ENCODE results near the gene TRAPPC5.

Gene TRAPPC5

DNA sequence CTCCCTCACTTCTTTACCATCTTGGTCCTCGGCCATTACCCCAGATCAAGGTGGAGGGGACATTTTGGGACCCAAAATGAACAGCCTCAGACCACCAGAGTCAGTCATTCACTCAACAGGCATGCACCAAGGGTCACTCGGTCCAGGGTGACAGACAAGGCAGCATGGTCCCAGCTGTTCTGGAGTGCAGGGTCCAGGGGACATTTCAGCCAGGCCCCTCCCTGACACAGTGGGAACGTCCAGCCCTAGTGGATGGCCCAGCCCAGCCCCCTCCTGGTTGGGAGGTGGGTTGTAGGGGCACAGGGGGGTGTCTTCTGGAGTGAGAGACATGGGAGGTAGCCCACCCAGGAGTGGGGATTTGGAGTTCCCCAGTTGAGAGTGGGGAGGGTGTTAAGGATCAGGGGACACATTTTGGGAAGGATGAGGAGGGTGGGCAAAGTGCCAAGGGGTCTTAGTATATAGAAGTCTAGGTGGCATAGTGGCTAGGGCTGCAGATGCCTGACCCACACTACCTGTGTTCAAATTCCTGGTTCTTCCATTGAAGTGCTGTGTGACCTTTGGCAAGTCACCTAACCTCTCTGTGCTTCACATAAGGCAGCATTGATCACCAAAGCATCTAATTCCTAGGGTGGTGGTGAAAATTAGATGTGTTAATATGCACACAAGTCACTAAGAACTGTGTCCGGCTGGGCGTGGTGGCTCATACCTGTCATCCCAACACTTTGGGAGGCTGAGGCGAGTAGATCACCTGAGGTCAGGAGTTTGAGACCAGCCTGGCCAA lies 23.8 kb downstream of the TRAPPC5 start:
- Histone ChIP-seq H3K36me3 (ENCODE audit: control insufficient read depth, insufficient read depth, low read length) (no peaks in the 10 kb centered on the region), H3K9me3 (ENCODE audit: control insufficient read depth, low read length) (no peaks in the 10 kb centered on the region), H3K27ac (ENCODE audit: low read depth, low read length, severe bottlenecking) (no peak overlapping the region), H3K4me3 (ENCODE audit: extremely low read depth, insufficient read depth, low read length, poor library complexity, severe bottlenecking) (no peak overlapping the region), H3K4me1 (ENCODE audit: control insufficient read depth, insufficient read depth, low read length, poor library complexity, severe bottlenecking) (no peaks in the 10 kb centered on the region)
- 80 to 84% methylated on average over 6 of the region's 6 CpGs for WGBS, 2 experiments (ENCODE audit: insufficient coverage in 2 of 2)

DNA sequence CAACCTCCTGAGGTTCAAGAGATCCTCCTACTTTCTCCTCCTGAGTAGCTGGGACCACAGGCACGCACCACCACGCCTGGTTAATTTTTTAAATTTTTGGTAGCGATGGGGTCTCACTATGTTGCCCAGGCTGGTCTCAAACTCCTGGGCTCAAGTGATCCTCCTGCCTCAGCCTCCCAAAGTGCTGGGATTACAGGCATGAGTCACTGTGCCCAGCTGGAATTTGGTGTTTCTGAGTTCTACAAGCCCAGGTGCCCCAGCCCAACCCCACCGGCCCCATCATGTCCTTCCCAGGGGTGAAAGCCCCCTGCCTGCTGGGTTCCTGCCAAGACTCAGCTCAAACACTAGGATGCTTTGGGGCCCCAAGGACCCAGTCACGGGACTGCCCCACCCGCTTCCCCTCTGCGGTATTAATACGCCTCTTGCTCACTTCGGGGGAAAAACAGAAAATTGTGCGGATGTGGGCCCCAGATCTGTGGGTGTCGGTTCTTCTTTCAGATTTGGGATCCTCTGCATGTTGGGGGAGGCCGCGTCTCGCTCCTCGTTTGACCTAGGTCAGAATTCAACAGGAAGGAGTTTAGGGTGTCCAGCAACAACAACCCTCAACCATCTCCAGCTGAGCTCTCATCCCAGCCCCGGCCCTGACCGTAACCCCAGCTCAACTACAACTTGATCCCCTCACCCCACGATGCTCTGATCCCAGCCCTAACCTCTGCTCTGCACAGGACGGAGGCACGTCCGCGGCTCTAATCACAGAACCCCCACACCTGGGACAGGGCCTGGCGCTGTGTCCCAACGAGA lies 25.0 kb downstream of the TRAPPC5 start:
- WGBS, 2 experiments (ENCODE audit: insufficient coverage in 2 of 2), result 82 to 83% methylated on average over 11 to 16 of the region's 24 CpGs
- no peaks in the 10 kb centered on the region for H3K36me3 ChIP-seq (ENCODE audit: control insufficient read depth, insufficient read depth, low read length)
- H3K4me3 ChIP-seq (ENCODE audit: extremely low read depth, insufficient read depth, low read length, poor library complexity, severe bottlenecking), result no peak overlapping the region
- no peak overlapping the region for H3K27ac ChIP-seq (ENCODE audit: low read depth, low read length, severe bottlenecking)
- H3K4me1 ChIP-seq (ENCODE audit: control insufficient read depth, insufficient read depth, low read length, poor library complexity, severe bottlenecking), result no peaks in the 10 kb centered on the region
- H3K9me3 ChIP-seq (ENCODE audit: control insufficient read depth, low read length), result no peaks in the 10 kb centered on the region

DNA sequence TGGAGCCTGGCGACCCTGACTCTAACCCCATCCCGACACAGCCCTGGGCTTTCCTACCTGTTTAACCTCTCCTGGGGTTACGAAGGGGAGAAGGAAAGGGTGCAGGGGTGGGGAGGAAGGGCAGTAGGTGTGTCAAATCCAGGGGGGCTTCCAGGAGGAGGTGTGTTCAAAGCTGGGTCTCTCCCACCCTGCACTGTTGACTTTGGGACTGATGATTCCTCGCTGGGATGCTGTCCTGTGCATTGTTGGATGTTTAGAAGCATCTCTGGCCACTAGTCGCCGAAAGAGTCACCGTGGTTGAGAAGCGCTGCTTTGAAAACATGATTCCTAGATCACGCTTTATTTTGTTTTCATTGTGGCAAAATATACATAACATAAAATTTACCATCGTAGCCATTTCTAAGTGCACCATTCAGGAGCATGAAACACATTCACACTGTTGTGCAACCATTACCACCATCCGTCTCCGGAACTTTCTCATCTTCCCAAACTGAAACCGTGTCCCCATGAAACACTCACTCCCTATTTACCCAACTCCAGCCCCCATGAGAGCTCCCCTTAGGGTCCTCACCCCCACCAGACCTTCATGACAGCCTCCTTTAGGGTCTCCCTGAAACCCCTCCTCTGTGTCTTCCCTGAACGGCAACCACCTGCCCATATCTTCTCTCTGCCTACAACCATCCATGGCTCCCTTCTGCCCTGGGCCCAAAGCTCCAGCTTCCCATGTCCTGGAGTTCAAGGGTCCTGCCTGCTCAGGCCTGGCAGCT lies 25.7 kb downstream of the TRAPPC5 start:
- Histone ChIP-seq H3K4me1 (ENCODE audit: control insufficient read depth, insufficient read depth, low read length, poor library complexity, severe bottlenecking) (no peaks in the 10 kb centered on the region), H3K36me3 (ENCODE audit: control insufficient read depth, insufficient read depth, low read length) (no peaks in the 10 kb centered on the region), H3K4me3 (ENCODE audit: extremely low read depth, insufficient read depth, low read length, poor library complexity, severe bottlenecking) (no peak overlapping the region), H3K27ac (ENCODE audit: low read depth, low read length, severe bottlenecking) (no peak overlapping the region), H3K9me3 (ENCODE audit: control insufficient read depth, low read length) (no peaks in the 10 kb centered on the region)
- WGBS, 2 experiments (ENCODE audit: insufficient coverage in 2 of 2), result 85 to 90% methylated on average over 10 to 11 of the region's 14 CpGs

DNA sequence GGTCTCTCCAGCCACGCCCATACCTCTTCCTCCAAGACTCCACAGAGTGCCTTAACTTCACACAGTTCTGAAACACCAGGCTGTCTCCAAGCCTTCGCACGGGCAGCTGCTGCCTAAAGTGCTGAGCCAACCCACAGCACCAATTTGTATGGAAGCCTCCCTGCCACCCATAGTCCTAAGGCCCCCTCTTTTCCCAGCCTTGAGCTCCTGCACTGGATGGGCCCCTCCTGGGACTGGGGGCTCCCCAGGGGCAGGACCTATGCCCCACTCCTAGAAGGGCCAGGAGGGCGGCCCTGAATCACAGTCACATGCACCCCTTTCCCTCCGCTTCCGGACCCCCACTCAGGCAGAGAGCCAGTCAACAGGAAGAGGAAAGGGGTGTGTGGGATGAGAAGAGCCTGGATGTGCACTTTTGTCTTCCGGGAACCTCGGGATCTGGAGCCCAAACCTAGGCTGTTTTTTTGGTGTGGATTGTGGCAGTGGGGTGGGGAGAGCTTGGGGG lies 26.4 kb downstream of the TRAPPC5 start:
- 55 to 72% methylated on average over 3 to 4 of the region's 8 CpGs for WGBS, 2 experiments (ENCODE audit: insufficient coverage in 2 of 2)
- H3K4me3 ChIP-seq (ENCODE audit: extremely low read depth, insufficient read depth, low read length, poor library complexity, severe bottlenecking), result no peak overlapping the region
- no peaks in the 10 kb centered on the region for H3K9me3 ChIP-seq (ENCODE audit: control insufficient read depth, low read length)
- no peaks in the 10 kb centered on the region for H3K36me3 ChIP-seq (ENCODE audit: control insufficient read depth, insufficient read depth, low read length)
- no peak overlapping the region for H3K27ac ChIP-seq (ENCODE audit: low read depth, low read length, severe bottlenecking)
- H3K4me1 ChIP-seq (ENCODE audit: control insufficient read depth, insufficient read depth, low read length, poor library complexity, severe bottlenecking), result no peaks in the 10 kb centered on the region

DNA sequence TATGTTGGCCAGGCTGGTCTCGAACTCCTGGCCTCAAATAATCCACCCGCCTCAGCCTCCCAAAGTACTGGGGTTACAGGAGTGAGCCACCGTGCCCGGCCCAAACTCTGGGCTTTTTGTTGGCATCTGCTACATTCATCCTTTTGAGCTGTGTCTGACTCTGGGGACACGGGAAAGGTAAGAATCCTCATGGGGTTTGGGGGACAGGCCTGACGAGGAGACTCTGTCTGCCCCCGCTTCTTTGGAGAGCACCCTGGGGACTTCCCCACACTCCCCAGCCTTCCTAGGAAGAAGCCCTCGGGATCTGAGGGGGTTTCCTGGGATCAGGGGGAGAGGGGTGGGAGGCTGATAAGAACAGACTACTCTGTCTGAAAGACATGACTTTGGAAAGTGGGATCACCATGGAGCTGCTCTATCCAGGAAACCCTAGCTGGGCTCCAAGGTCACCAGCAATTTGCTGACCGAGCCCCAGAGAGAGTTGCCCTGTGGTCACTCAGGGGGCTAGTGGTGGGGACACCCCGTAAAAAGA lies 29.4 kb downstream of the TRAPPC5 start:
- H3K27ac ChIP-seq (ENCODE audit: low read depth, low read length, severe bottlenecking), result no peak overlapping the region
- H3K36me3 ChIP-seq (ENCODE audit: control insufficient read depth, insufficient read depth, low read length), result no peaks in the 10 kb centered on the region
- 81 to 90% methylated on average over 6 to 8 of the region's 10 CpGs for WGBS, 2 experiments (ENCODE audit: insufficient coverage in 2 of 2)
- H3K4me1 ChIP-seq (ENCODE audit: control insufficient read depth, insufficient read depth, low read length, poor library complexity, severe bottlenecking), result no peaks in the 10 kb centered on the region
- no peaks in the 10 kb centered on the region for H3K9me3 ChIP-seq (ENCODE audit: control insufficient read depth, low read length)
- H3K4me3 ChIP-seq (ENCODE audit: extremely low read depth, insufficient read depth, low read length, poor library complexity, severe bottlenecking), result no peak overlapping the region

DNA sequence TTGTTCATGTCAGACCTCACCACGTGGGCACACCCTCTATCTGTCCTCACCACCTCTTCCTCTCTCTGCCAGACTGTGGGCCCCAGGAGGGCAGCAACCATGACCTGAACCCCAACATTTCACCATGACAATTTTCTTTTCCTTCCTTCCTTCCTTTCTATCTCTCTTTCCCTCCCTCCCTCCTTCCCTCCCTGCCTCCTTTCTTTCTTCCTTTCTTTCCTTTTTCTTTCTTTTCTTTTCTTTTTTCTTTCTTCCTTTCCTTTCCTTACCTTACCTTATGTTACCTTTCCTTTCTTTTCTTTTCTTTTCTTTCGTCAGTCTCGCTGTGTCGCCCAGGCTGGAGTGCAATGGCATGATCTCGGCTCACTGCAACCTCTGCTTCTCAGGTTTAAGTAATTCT lies 30.0 kb downstream of the TRAPPC5 start:
- H3K4me3 ChIP-seq (ENCODE audit: extremely low read depth, insufficient read depth, low read length, poor library complexity, severe bottlenecking), result no peak overlapping the region
- 80 to 88% methylated on average over 5 of the region's 5 CpGs for WGBS, 2 experiments (ENCODE audit: insufficient coverage in 2 of 2)
- H3K27ac ChIP-seq (ENCODE audit: low read depth, low read length, severe bottlenecking), result no peak overlapping the region
- H3K9me3 ChIP-seq (ENCODE audit: control insufficient read depth, low read length), result no peaks in the 10 kb centered on the region
- H3K4me1 ChIP-seq (ENCODE audit: control insufficient read depth, insufficient read depth, low read length, poor library complexity, severe bottlenecking), result no peaks in the 10 kb centered on the region
- no peaks in the 10 kb centered on the region for H3K36me3 ChIP-seq (ENCODE audit: control insufficient read depth, insufficient read depth, low read length)

DNA sequence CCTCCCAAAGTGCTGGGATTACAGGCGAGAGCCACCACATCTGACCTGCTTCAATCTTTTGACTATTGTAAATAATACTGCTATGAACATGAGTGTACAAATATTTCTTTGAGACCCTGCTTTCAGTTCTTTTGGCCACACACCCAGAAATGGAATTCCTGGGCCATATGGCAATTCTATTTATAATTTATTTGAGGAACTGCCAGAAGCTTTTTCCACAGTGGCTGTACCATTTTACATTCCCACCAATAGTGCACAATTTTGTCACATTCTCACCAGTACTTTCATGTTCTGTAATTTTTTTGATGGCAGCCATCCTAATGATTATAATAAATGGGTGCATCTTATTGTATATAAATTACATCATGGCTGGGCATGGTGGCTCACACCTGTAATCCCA lies 35.0 kb downstream of the TRAPPC5 start:
- no CpG with 5 or more reads among the region's 1 CpG for WGBS, 2 experiments (ENCODE audit: insufficient coverage in 2 of 2)

DNA sequence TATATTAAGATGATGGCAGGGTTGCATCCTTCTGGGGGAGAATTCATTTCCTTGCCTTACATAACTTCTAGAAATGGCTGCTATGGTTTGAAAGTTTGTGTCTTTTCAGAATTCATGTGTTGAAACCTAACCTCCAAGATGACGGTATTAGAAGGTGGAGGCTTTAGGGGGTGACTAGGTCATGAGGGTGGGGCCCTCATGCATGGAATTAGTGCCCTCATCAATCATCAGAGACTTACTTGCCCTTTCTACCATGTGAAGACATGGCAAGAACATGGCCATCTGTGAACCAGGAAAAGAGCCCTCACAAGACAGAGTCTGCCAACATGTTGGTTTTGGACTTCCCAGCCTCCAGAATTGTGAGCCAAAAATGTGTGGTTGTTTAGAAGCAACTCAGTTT lies 36.1 kb downstream of the TRAPPC5 start:
- 80% methylated on average over 1 of the region's 1 CpG; no CpG with 5 or more reads in 1 of the 2 experiments for WGBS, 2 experiments (ENCODE audit: insufficient coverage in 2 of 2)
- no peak overlapping the region for H3K4me3 ChIP-seq (ENCODE audit: extremely low read depth, insufficient read depth, low read length, poor library complexity, severe bottlenecking)
- no peak overlapping the region for H3K27ac ChIP-seq (ENCODE audit: low read depth, low read length, severe bottlenecking)
- no peaks in the 10 kb centered on the region for H3K4me1 ChIP-seq (ENCODE audit: control insufficient read depth, insufficient read depth, low read length, poor library complexity, severe bottlenecking)
- no peaks in the 10 kb centered on the region for H3K9me3 ChIP-seq (ENCODE audit: control insufficient read depth, low read length)
- no peaks in the 10 kb centered on the region for H3K36me3 ChIP-seq (ENCODE audit: control insufficient read depth, insufficient read depth, low read length)

More for the DNA sequence above, 35.0 kb downstream of the TRAPPC5 start:
- H3K9me3 ChIP-seq (ENCODE audit: control insufficient read depth, low read length), result no peaks in the 10 kb centered on the region
- H3K27ac ChIP-seq (ENCODE audit: low read depth, low read length, severe bottlenecking), result no peak overlapping the region
- no peak overlapping the region for H3K4me3 ChIP-seq (ENCODE audit: extremely low read depth, insufficient read depth, low read length, poor library complexity, severe bottlenecking)
- no peaks in the 10 kb centered on the region for H3K4me1 ChIP-seq (ENCODE audit: control insufficient read depth, insufficient read depth, low read length, poor library complexity, severe bottlenecking)
- H3K36me3 ChIP-seq (ENCODE audit: control insufficient read depth, insufficient read depth, low read length), result no peaks in the 10 kb centered on the region

DNA sequence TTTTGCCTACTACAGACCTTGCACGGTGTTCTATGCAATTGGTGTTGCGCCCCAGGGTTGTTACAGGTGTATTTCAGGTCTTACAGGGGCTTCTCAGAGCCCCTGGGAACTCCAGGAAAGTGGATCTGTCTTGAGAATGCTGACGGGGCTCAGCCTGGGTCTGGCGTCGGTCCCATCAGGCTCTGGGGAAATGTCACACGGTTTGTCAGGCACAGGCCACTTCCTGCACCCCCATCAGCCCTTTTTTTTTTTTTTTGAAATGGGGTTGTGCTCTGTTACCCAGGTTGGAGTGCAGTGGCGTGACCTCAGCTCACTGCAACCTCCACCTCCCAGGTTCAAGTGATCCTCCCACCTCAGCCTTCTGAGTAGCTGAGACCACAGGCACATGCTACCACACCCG lies 38.0 kb downstream of the TRAPPC5 start:
- Histone ChIP-seq H3K9me3 (ENCODE audit: control insufficient read depth, low read length) (no peaks in the 10 kb centered on the region), H3K4me3 (ENCODE audit: extremely low read depth, insufficient read depth, low read length, poor library complexity, severe bottlenecking) (no peak overlapping the region)
- WGBS, 2 experiments (ENCODE audit: insufficient coverage in 2 of 2), result 78 to 87% methylated on average over 7 of the region's 8 CpGs

DNA sequence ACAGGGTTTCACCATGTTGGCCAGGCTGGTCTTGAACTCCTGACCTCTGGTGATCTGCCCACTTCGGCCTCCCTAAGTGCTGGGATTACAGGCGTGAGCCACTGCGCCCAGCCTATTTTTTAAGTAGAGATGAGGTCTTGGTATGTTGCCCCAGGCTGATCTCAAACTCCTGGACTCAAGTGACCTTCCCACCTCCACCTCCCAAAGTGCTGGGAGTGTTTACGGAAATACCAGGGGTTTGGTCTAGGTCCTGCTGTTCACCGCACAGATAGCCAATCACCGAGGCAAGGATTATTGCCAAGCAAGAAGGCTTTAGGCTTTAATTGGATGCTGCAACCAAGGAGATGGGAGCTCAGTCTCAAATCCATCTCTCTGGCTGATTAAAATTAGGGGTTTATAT lies 39.7 kb downstream of the TRAPPC5 start:
- 88 to 89% methylated on average over 4 to 5 of the region's 6 CpGs for WGBS, 2 experiments (ENCODE audit: insufficient coverage in 2 of 2)
- Histone ChIP-seq H3K4me1 (ENCODE audit: control insufficient read depth, insufficient read depth, low read length, poor library complexity, severe bottlenecking) (no peaks in the 10 kb centered on the region), H3K4me3 (ENCODE audit: extremely low read depth, insufficient read depth, low read length, poor library complexity, severe bottlenecking) (no peak overlapping the region), H3K36me3 (ENCODE audit: control insufficient read depth, insufficient read depth, low read length) (no peaks in the 10 kb centered on the region), H3K9me3 (ENCODE audit: control insufficient read depth, low read length) (no peaks in the 10 kb centered on the region), H3K27ac (ENCODE audit: low read depth, low read length, severe bottlenecking) (no peak overlapping the region)

More for the DNA sequence above, 38.0 kb downstream of the TRAPPC5 start:
- Histone ChIP-seq H3K36me3 (ENCODE audit: control insufficient read depth, insufficient read depth, low read length) (no peaks in the 10 kb centered on the region), H3K4me1 (ENCODE audit: control insufficient read depth, insufficient read depth, low read length, poor library complexity, severe bottlenecking) (no peaks in the 10 kb centered on the region), H3K27ac (ENCODE audit: low read depth, low read length, severe bottlenecking) (no peak overlapping the region)

All from mesodermal cell (in vitro differentiated cells).